HG03139 (cell line): ENCODE measurements around the gene SFXN1.
"Not testable (repeated sequence)": the region's sequence is repeated elsewhere in the genome, so short reads cannot be mapped to it uniquely, and the experiment has no call there.

Source experiments
- ATAC-seq: cut with Tn5 transposase; IDR thresholded peaks from one replicate; pipeline ENCODE4 v1.9.1; 2021; ENCODE audit not compliant: unreplicated experiment

The SFXN1 gene

DNA sequence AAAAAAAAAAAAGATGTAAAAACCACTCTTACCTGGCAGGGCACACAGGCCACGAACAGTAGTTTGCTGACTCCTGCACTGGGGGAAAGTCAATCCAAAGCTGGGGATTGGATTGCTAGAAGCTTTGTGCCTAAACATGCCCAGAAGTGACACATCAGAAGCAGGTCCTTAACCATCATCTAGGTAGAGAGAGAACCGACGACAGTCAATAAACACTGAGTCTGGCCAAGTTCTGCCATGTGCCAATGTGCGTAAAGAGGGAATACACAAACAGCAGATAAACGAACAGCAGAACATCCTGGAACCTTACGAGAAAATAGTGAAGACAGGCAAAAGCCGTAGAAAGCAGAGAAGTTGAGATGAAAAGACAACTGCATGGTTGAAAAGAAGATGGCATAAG lies 14.9 kb downstream of the SFXN1 start:
- ATAC-seq, result no peak

DNA sequence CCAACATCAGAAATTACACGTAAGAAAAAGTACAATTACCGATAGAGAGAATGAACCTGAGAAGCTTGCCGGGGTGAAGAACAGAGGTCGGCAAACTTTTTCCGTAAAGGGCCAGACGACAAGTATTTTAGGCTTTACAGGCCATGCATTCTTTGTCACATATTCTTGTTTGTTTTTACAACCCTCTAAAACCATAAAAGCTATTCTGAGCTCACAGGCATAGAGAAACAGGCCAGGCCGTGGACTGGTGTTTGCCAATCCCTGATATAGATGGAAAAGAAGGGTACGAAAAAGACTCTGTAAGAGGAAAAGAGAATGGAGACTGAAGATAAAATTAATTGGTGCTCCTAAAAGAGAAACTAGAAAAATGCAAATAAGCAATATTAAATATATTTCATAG lies 15.4 kb downstream of the SFXN1 start:
- ATAC-seq, result no peak

DNA sequence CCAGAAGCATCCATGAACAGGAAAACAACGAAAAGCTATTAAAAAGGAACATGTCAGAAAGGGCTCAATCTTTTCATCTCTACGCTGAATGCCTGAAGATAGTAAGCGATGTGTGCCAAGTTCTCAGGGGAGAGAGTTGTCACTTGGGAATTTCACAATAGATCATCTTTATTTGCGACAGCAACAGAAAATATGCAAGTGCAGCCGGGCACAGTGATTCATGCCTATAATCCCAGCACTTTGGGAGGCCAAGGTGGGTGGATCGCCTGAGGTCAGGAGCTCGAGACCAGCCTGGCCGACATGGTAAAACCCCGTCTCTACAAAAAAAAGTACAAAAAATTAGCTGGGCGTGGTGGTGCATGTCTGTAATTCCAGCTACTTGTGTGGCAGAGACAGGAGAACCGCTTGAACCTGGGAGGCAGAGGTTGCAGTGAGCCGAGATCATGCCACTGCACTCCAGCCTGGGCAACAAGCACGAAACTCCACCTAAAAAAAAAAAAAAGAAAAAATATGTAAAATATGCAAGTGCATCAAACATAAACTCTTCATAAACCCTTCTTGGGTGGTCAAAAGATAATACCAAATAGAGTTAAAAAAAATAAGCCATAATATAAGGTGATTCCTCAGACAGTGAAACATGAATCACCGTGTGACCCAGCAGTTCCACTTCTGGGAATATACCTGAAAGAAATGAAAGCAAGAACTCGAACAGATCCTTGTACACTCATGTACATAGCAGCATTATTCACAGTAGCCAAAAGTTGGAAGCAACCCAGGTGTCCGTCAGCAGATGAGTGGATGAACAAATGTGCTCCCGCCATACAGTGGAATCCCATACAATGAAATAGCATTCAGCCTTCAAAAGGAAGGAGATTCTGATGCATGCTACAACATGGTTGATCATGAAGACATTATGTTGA lies 16.2 kb downstream of the SFXN1 start:
- ATAC-seq, result no peak

DNA sequence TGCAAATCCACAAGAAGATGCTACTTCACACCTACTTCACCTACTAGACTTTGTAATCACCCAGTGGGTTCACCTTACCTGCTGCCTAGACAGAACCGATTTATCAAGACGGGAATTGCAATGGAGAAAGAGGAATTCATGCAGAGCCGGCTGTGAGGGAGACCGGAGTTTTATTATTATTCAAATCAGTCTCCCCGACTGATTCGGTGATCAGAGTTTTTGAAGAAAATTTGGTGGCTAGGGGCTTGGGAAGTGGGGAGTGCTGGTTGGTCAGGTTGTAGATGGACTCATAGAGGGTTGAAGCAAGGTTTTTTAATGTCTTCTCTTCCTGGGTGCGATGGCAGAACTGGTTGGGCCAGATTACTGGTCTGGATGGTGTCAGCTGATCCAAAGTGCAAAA lies 23.4 kb downstream of the SFXN1 start:
- ATAC-seq, result no peak

DNA sequence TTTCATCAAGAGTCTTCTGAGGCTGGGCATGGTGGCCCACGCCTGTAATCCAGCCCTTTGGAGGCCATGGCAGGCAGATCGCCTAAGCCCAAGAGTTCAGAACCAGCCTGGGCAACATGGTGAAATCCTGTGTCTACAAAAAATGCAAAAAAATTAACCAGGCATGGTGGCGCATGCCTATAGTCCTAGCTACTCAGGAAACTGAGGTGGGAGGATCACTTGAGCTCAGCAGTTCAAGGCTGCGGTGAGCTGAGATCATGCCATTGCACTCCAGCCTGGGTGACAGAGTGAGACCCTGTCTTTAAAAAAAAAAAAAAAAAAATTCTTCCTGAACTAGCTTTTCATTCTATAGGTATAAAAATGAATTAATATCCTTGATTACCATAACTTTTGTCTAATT lies 29.3 kb downstream of the SFXN1 start:
- ATAC-seq, result not testable (repeated sequence)

GRCh38 chr5:175508896-175509295 lies 30.5 kb downstream of the SFXN1 start:
- no peak for ATAC-seq

GRCh38 chr5:175513297-175513696 lies 34.9 kb downstream of the SFXN1 start:
- ATAC-seq, result no peak

DNA sequence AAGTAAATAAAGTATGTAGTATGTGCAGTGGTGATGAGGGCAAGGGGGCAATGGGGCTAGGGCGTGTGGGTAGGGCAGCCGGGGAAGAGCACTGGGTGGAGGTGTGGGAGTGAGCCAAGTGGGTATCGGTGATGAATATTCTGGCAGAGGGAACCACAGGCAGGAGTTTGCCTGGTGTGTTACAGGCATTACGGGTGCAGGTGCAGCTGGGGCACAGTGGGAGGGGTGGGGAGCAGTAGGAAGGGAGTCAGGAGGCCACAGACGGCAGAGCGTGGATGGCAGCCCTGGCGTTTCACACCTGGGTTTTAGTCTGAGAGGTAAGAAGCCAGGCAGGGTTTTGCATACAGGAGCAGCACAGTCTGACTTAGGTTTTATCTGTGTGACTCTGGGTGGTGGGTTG lies 35.4 kb downstream of the SFXN1 start:
- no peak for ATAC-seq

DNA sequence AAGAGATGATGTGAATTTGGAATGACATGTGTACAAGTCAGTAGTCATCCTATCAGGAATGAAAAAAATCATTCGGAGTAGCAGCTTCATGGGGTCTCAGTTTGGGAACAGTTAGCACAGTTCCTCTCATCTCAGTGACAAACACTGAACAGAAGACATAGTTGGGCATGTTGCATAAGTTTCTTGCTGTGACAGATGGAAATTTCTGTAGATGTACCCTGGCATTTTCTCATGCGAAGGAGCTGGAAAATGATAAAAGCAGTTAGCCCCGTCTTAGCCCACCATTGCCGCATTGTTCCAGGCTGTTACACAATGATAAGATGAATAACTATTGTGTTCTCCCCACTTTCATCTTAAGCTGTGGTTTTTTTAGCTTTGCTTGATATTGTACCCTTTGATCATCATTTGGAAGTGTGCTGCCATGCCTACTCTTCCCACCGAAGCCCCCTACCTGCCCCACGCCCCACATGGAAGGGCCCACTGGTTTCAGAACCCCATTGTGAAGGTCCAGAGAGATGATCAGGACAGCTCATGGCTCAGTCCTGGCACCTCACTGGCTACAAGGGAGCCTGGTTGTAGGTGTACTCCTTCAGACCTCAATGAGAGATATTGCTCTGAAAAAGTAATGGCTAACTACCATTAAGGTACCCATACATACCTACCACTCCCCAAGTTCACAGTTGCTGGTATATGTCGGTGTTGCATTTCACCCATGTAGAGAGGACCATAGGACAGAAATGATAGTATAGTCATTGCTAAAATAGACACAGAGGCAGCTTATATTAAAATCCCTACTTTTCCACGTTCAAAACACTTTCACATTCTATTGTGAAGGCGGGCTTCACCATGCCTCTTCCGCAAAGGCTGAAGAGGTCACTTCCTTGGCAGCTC lies 38.8 kb downstream of the SFXN1 start:
- ATAC-seq, result no peak

DNA sequence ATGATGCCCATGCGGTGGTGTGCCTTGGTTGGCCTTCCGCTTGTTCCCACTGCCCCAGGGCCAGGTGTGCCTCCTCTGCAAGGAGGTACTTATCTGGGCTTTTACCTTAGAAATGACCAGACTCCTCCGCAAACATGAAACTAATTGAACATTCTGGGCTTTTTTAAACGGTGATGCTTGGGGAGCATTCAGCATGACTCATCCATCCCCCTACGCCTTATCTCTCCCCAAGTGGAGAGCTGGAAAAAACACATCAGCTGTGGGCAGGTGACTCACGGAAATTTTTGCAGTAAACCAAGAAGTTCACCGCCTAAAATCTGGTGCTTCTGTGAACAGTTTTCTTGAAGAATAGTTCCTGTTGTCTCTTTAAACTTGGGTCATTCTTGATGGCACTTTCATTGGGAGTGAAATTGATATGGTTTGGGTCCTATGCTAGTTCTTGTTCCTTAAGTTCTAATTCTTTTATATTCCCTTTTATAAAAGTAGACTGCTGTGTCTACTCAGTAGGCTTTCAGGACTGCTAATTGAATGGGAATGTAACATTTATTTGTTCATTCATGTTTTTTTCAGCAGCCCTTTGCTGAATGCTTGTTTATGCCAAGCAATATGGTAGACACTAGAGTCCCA lies 39.6 kb downstream of the SFXN1 start:
- ATAC-seq, result no peak

DNA sequence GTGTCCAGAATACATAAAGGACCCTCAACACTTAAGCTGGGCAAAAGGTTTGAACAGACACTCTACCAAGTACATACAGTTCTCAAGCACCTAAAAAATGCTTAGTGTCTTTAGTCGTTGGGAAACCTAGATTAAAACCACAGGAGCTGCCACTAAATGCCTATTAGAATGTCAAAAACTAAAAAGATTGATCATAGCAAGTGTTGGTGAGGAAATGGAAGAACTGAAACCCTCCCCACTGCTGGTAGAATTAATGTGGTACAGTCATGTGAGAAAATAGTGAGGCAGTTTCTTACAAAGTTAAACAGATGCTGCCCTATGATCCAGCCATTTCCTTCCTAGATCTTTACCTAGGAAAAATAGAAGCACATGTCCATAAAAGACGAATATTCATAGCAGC lies 40.6 kb downstream of the SFXN1 start:
- no peak for ATAC-seq

DNA sequence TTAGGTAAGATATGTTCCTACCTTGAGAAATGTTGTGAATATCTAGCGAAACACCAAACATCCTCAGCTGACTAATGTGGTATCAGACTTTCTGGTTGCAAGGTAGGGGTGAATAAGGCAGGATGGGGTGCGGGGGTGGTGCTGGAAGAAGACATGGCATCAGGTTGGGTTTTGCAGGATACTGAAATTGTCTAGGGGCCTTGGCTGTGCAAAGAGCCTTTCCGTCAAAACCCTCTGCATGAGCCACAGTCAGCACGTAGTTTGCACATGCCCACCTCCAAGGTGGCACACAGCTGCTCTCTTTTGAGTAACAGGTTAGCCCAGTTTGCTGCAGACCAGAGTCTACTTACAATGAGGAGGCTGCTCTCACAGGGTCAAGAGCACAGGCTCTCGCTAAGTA lies 42.0 kb downstream of the SFXN1 start:
- ATAC-seq, result no peak

GRCh38 chr5:175520873-175521272 lies 42.5 kb downstream of the SFXN1 start:
- no peak for ATAC-seq

DNA sequence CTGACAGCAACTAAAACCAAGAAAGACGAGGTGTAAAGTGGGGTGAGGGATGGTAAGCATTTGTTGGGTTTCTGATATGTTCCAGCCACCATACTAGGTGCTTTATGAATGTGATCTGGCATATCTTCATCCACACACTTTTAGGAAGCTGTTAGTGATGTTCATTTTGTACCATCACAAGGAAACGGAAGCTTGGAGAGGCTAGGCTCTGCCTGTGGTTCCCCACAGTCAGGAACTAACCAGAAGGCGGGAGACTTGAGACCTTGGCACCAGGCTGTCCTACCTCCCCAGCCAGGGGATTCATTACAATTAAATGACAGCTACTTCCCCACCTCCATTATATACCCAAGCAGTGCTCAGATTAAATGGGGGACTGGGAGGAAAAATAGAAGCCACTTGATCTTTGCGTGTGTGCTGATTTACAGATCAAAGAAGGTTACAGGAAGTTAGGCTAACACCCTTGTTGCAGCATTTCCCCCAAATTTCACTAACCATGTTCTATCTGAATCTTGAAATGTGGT lies 43.0 kb downstream of the SFXN1 start:
- ATAC-seq, result no peak

GRCh38 chr5:175523292-175523691 lies 44.9 kb downstream of the SFXN1 start:
- no peak for ATAC-seq

DNA sequence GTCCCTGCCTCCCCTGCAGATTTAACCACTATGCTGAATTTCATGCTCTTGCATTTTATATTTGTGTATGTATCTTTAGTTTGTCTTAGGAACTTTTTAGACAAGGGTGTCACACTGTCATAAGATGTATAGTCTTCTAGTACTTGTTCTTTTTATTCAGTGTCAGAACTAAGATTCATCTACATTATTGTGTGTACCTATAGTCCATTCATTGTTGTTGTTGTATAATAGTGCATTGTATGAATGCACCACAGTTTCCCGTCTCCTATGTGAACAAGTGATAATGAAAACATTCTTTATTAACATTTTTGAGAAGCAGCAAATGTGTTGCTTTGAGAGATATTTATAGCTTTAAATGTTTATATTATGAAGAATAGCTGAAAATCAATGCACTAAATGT lies 45.9 kb downstream of the SFXN1 start:
- ATAC-seq, result no peak

DNA sequence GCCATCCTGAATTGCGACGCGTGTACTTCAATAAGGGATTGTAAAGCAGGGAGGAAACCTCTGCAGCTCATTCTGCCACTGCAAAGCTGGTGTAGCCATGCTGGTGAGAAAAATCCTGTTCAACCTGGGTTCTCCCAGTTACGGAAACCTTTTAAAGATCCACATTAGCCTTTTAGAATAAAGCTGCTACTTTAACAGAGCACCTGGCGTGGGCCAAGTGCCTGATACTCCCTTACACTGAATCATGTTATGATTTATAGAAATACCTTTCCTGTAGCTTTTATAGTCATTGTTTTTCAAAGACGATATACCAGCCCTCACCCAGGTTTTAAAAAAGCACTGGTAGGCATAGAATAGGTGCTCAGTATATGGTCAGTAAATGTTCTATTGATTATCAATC lies 48.3 kb downstream of the SFXN1 start:
- ATAC-seq, result no peak

DNA sequence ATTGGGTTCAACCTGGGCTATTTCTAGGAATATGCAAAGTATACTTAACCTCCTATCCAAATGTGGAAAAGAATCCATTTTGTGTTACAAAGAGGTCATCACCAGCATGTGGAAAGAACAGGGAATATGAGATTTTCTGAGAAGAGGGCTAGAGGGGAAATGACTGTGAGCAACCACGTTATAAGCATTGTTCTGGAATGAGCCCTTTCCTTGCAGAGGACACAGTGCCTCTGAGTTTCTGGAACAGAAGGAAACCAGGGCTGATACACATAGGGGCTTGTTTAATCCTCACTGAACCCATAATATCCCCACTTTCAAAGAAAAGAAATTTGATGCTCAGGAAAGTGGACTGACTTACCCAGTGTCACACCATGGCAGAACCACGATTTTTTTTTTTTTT lies 53.0 kb downstream of the SFXN1 start:
- no peak for ATAC-seq

- peak; percentile 97 for ATAC-seq
Measured at GRCh38 chr5:175534070-175534932, 55.9 kb downstream of the SFXN1 start.

DNA sequence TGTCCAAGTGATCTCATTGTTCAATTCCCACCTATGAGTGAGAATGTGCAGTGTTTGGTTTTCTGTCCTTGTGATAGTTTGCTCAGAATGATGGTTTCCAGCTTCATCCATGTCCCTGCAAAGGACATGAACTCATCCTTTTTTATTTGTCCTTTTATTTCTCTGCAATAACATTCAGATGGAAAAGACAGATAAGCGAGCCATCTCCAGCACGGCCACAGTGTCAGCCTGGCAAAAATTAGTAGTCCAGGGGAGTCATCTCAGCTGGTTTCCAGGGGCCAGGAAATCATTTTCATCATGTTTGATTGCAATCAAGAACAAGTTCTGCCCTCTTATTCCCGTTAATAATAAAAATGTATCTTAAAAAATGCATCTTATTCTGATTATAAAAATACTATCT lies 57.0 kb downstream of the SFXN1 start:
- ATAC-seq, result not testable (repeated sequence)
